Smooth muscle cell (in vitro differentiated cells): ENCODE measurements around the gene LIN52. TPM values are rescaled to one million over a fixed set of nuclear protein-coding genes. Genes with fewer than 3 reads are reported as not detected.

Experiments
- DNase-seq: peaks from one replicate; lab custom pipeline; 2025; ENCODE audit not compliant: unreplicated experiment; lab: John Stamatoyannopoulos, UW
- H2AFZ ChIP-seq: fragments of 200-600 bp; sonication (generic); 2 replicates; pipeline ENCODE4 v1.6.0; 2016; ENCODE audit warnings: antibody characterized with exemption, low read depth, mild to moderate bottlenecking
- H3F3A ChIP-seq: fragments of 200-600 bp; sonication (generic); 2 replicates; pipeline ENCODE4 v1.6.0; 2017; ENCODE audit warnings: antibody characterized with exemption, low read depth
- H3K27ac ChIP-seq: fragments of 200-600 bp; sonication (generic); 2 replicates; pipeline ENCODE4 v1.5.1; 2016; ENCODE audit warnings: low read depth, mild to moderate bottlenecking
- H3K27me3 ChIP-seq: fragments of 200-600 bp; sonication (generic); 2 replicates; pipeline ENCODE4 v1.6.1; 2016; ENCODE audit warnings: low read depth, mild to moderate bottlenecking
- H3K36me3 ChIP-seq: fragments of 200-600 bp; sonication (generic); 2 replicates; pipeline ENCODE4 v1.5.1; 2016; ENCODE audit warnings: low read depth
- H3K4me1 ChIP-seq: fragments of 200-600 bp; sonication (generic); 2 replicates; pipeline ENCODE4 v1.5.1; 2016; ENCODE audit warnings: low read depth
- H3K4me2 ChIP-seq: fragments of 200-600 bp; sonication (generic); 2 replicates; pipeline ENCODE4 v1.6.0; 2016; ENCODE audit warnings: mild to moderate bottlenecking
- H3K4me3 ChIP-seq: fragments of 200-600 bp; sonication (generic); 2 replicates; pipeline ENCODE4 v1.5.1; 2016; ENCODE audit warnings: mild to moderate bottlenecking
- H3K79me2 ChIP-seq: fragments of 200-600 bp; sonication (generic); 2 replicates; pipeline ENCODE4 v1.6.0; 2016; ENCODE audit warnings: low read depth, mild to moderate bottlenecking
- H3K9ac ChIP-seq: fragments of 200-600 bp; sonication (generic); 2 replicates; pipeline ENCODE4 v1.6.0; 2016; ENCODE audit warnings: low read depth
- H3K9me3 ChIP-seq: fragments of 200-600 bp; sonication (generic); replicated peaks from 2 replicates; pipeline ENCODE4 v1.5.1; 2016; ENCODE audit warnings: low read depth
- H4K20me1 ChIP-seq: fragments of 200-600 bp; sonication (generic); 2 replicates; pipeline ENCODE4 v1.6.0; 2016; ENCODE audit warnings: low read depth
- WGBS: methylation state at CpG from one replicate; pipeline ENCODE4 v1.1.7; 2016; ENCODE audit warnings: low lambda C conversion rate; 5-methylcytosine and 5-hydroxymethylcytosine counted together
- polyA plus RNA-seq: library from polyadenylated mRNA; unstranded; fragments of >200 nt; fragmentation: Nextera tagmentation; extraction: Ambion mirVana; gene quantifications from 2 replicates; pipeline ENCODE4 v1.2.1, GENCODE V29; 2016
- total RNA-seq: library from RNA; depleted of rRNA; stranded (reverse); fragments of >200 nt; gene quantifications from 2 replicates; pipeline ENCODE4 v1.2.3, GENCODE V29; 2014
- TF ChIP-seq, protein P1 (sequence below): fragments of 200-600 bp; sonication (generic); IDR thresholded peaks from 2 replicates; pipeline ENCODE4 v1.5.1; 2017; ENCODE audit warnings: borderline replicate concordance, mild to moderate bottlenecking, antibody characterized with exemption; ENCODE audit not compliant: insufficient read depth, poor library complexity, severe bottlenecking

The LIN52 gene
- total and polyA plus RNA-seq, 2 experiments from 2014 or later, result 16.1 to 17.8 TPM

DNA sequence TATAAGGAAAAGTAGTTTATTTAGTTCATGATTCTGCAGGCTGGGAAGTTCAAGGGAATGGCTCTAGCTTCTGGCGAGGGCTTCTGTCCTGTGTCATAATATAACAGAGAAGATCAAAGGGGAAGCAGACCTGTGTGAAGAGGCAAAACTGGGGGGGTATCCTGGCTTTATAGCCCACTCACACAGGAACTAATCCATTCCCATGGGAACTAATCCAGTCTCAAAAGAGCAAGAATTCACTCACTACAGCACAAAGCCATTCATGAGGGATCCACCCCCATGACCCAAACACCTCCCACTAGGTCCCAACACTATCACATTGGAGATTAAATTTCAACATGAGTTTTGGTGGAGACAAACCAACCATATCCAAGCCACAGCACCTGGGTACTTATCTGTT lies 7.4 kb upstream of the LIN52 start:
- TF ChIP-seq, protein P1, sequence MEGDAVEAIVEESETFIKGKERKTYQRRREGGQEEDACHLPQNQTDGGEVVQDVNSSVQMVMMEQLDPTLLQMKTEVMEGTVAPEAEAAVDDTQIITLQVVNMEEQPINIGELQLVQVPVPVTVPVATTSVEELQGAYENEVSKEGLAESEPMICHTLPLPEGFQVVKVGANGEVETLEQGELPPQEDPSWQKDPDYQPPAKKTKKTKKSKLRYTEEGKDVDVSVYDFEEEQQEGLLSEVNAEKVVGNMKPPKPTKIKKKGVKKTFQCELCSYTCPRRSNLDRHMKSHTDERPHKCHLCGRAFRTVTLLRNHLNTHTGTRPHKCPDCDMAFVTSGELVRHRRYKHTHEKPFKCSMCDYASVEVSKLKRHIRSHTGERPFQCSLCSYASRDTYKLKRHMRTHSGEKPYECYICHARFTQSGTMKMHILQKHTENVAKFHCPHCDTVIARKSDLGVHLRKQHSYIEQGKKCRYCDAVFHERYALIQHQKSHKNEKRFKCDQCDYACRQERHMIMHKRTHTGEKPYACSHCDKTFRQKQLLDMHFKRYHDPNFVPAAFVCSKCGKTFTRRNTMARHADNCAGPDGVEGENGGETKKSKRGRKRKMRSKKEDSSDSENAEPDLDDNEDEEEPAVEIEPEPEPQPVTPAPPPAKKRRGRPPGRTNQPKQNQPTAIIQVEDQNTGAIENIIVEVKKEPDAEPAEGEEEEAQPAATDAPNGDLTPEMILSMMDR, result no peak
- no peak overlapping the region for H3K9ac ChIP-seq
- H3K4me1 ChIP-seq, result peaks cover 14% of the 10 kb centered on the region
- no peaks in the 10 kb centered on the region for H4K20me1 ChIP-seq
- 40% methylated on average over 1 of the region's 1 CpG for WGBS
- H3K36me3 ChIP-seq, result no peaks in the 10 kb centered on the region
- H3F3A ChIP-seq, result no peaks in the 10 kb centered on the region
- H3K9me3 ChIP-seq, result no peaks in the 10 kb centered on the region
- no peak overlapping the region for H2AFZ ChIP-seq
- no peaks in the 10 kb centered on the region for H3K79me2 ChIP-seq
- H3K27me3 ChIP-seq, result no peaks in the 10 kb centered on the region
- no peak overlapping the region for H3K27ac ChIP-seq
- DNase-seq, result no peak
- no peak overlapping the region for H3K4me2 ChIP-seq
- no peak overlapping the region for H3K4me3 ChIP-seq

DNA sequence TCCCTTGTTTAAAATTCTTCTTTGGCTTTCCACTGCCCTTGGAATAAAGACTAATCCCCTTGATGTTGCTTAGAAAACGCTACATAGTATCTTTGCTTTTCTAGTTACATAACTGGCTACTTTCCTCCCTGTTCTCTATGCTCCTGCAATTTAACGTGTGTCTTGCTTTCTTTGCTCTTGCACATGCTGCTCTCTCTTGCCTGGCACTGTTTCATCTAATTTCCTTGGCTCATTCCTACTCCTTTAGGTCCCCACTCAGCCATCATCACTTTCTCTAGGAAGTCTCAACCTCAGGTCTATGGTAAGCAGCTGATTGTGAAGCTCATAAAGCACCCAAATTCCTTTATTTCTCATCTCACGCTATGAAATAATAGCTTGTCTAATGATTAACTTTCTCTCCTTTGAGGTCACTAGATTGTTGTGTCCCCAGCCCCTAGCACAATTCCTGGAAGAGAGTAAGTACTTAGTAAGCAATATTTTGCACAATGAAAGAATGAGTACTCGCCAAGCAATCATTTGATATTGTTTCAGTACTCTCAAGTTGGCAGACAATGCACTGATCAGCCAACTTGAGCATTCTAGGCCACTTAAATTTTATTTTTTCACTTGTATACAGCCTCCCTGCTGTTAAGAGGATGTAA lies 3.8 kb upstream of the LIN52 start:
- no peak for DNase-seq
- TF ChIP-seq, protein P1, result no peak
- Histone ChIP-seq H3K9ac (no peak overlapping the region), H3F3A (no peaks in the 10 kb centered on the region), H4K20me1 (no peaks in the 10 kb centered on the region), H3K9me3 (no peaks in the 10 kb centered on the region), H3K79me2 (peaks cover 6% of the 10 kb centered on the region), H3K36me3 (no peaks in the 10 kb centered on the region), H3K27ac (no peak overlapping the region), H3K27me3 (no peaks in the 10 kb centered on the region), H3K4me3 (no peak overlapping the region), H2AFZ (no peak overlapping the region), H3K4me2 (no peak overlapping the region), H3K4me1 (peaks cover 28% of the 10 kb centered on the region)
- 90% methylated on average over 4 of the region's 4 CpGs for WGBS

DNA sequence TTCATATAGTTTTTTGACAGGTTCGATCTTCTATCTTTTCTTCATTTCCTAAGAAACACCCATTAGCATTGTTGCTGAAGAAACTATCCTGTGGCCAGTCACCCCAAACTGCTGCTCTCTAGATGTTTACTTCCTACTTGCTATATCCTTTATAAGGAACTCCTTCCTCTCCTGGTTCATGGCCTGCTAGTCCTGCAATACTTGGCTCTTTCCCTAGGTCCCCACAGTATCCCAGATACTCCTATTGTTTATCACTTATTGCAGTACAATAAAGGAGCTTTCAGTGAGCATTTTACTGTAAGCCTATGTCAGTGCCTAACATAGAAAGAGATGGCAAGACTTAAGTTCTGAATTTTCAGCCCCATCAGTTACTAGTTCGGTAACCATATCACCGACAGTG lies 3.3 kb upstream of the LIN52 start:
- 94% methylated on average over 3 of the region's 3 CpGs for WGBS
- peaks cover 12% of the 10 kb centered on the region for H3K79me2 ChIP-seq
- DNase-seq, result no peak
- H3F3A ChIP-seq, result no peaks in the 10 kb centered on the region
- H3K27ac ChIP-seq, result no peak overlapping the region
- no peak overlapping the region for H3K4me3 ChIP-seq
- H3K9ac ChIP-seq, result no peak overlapping the region
- H2AFZ ChIP-seq, result no peak overlapping the region
- H3K27me3 ChIP-seq, result no peaks in the 10 kb centered on the region
- no peak overlapping the region for H3K4me2 ChIP-seq
- H3K9me3 ChIP-seq, result no peaks in the 10 kb centered on the region
- no peaks in the 10 kb centered on the region for H3K36me3 ChIP-seq
- H3K4me1 ChIP-seq, result peaks cover 28% of the 10 kb centered on the region
- H4K20me1 ChIP-seq, result no peaks in the 10 kb centered on the region
- TF ChIP-seq, protein P1, result no peak

DNA sequence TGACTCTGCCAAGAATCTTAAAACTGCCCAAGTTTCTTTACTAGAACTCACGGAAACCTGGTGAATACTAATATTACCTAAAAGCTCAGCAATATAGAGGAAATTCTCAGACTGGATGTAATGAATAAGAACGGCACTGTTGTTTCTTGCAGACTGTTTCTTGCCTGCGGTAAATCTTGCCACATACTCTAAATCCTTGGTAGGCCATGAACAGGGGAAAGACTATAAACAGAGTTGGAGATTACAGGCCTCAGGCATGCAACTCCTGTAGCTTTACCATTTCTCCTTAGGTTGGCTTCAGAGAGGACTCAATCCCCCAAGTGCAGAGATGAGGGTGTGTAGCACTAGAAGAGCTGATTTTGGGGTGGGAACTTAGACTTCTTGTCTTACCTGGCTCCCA lies 1.6 kb upstream of the LIN52 start:
- Histone ChIP-seq H2AFZ (peak overlapping the region; percentile 81), H3F3A (no peaks in the 10 kb centered on the region), H3K4me2 (peak overlapping the region; percentile 94), H3K36me3 (no peaks in the 10 kb centered on the region), H3K9ac (peak overlapping the region; percentile 38), H3K9me3 (no peaks in the 10 kb centered on the region), H3K4me1 (peaks cover 16% of the 10 kb centered on the region), H3K4me3 (peak overlapping the region; percentile 78), H3K27ac (peak overlapping the region; percentile 71), H3K27me3 (no peaks in the 10 kb centered on the region), H4K20me1 (no peaks in the 10 kb centered on the region), H3K79me2 (peaks cover 17% of the 10 kb centered on the region)
- no peak for DNase-seq
- TF ChIP-seq, protein P1, result no peak
- 67% methylated on average over 3 of the region's 3 CpGs for WGBS
